ENCODE measurements around the gene MYMK.

The MYMK gene

DNA sequence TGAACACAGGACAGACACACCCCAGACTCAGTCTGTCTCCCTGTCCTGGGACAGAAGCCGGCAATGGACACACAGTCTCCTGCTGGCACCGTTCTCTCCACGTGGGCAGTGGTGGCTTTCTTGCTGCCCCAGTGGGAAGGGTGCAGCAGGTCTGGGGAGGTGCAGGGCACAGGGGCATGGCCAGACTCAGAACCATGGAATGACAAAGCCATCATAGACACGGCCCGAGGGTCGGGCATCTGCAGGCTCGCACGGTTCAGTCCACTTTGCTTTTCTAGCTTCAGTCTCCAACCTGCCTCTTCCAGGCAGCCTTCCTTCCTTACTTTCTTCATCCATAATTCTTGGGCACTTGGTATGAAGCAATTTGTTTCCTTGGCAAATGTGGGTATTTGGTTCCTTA lies 16.7 kb downstream of the MYMK start:
- DNase-seq (ENCODE audit: low spot score): no peak
- in situ Hi-C loops (cut with MboI; ENCODE audit: low sequenced_read_pairs, unreplicated experiment): no loop called here
- TF ChIP-seq, protein P1, sequence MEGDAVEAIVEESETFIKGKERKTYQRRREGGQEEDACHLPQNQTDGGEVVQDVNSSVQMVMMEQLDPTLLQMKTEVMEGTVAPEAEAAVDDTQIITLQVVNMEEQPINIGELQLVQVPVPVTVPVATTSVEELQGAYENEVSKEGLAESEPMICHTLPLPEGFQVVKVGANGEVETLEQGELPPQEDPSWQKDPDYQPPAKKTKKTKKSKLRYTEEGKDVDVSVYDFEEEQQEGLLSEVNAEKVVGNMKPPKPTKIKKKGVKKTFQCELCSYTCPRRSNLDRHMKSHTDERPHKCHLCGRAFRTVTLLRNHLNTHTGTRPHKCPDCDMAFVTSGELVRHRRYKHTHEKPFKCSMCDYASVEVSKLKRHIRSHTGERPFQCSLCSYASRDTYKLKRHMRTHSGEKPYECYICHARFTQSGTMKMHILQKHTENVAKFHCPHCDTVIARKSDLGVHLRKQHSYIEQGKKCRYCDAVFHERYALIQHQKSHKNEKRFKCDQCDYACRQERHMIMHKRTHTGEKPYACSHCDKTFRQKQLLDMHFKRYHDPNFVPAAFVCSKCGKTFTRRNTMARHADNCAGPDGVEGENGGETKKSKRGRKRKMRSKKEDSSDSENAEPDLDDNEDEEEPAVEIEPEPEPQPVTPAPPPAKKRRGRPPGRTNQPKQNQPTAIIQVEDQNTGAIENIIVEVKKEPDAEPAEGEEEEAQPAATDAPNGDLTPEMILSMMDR (IDR thresholded peaks at IDR 0.05; ENCODE audit: borderline replicate concordance, control extremely low read depth, extremely low read depth, insufficient read depth, missing control alignments): no peak

DNA sequence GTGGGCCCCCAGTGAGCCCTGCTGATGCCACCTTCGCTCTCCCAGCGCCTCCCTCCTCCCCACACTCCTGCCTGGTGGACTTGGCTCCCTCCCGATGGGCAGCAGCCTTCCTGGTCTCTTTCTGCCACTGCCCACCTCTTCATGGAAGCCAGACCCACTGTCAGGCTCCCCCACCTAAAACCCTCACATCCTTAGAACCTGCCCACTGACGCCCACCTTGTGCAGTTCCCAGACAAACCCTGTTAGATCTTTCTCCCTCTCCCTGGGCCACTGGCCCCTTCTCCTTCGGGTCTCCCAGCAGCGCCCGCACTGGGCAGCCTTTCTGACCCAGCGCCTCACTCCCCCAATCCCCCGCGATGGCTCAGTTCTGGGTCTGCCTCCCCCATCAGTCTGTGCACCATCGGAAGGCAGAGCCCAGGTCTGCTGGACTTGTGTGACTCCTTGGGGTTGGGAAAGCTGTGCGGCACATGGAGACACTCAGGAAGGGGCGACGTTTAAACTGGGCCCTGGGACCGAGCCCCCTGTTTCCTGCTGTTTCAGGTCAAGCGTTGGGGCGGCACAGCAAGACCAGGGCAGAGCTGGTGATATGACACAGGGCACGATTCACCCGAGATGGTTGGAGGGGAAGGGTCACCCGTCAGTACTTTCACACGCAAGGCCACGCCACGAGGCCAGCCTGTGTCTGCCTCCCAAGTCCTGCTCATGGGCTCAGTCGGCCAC lies 17.4 kb downstream of the MYMK start:
- in situ Hi-C loops (cut with MboI; ENCODE audit: low sequenced_read_pairs, unreplicated experiment): no loop called here
- no peak for DNase-seq (ENCODE audit: low spot score)
- TF ChIP-seq, protein P1 (IDR thresholded peaks at IDR 0.05; ENCODE audit: borderline replicate concordance, control extremely low read depth, extremely low read depth, insufficient read depth, missing control alignments): no peak

DNA sequence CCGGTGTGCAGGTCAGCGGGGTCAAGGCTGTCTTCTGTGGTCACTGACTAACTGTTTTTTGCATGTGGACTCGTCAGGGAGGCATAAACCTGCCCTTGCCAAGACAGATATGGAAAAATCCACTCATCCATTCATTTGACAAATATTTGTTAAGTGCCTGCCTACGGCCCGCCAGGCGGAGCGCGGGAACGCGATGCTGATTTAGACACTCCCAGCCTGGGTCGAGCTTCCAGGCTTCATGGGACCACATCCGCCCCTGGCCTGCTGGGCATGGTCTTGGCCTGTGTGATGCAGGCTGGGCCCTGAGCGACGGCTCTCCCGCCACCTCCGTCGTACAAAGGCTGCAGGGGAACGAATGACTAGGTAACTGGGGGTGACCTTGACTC lies 18.1 kb downstream of the MYMK start:
- no peak for DNase-seq (ENCODE audit: low spot score)
- in situ Hi-C loops (cut with MboI; ENCODE audit: low sequenced_read_pairs, unreplicated experiment): no loop called here
- TF ChIP-seq, protein P1 (IDR thresholded peaks at IDR 0.05; ENCODE audit: borderline replicate concordance, control extremely low read depth, extremely low read depth, insufficient read depth, missing control alignments): no peak

DNA sequence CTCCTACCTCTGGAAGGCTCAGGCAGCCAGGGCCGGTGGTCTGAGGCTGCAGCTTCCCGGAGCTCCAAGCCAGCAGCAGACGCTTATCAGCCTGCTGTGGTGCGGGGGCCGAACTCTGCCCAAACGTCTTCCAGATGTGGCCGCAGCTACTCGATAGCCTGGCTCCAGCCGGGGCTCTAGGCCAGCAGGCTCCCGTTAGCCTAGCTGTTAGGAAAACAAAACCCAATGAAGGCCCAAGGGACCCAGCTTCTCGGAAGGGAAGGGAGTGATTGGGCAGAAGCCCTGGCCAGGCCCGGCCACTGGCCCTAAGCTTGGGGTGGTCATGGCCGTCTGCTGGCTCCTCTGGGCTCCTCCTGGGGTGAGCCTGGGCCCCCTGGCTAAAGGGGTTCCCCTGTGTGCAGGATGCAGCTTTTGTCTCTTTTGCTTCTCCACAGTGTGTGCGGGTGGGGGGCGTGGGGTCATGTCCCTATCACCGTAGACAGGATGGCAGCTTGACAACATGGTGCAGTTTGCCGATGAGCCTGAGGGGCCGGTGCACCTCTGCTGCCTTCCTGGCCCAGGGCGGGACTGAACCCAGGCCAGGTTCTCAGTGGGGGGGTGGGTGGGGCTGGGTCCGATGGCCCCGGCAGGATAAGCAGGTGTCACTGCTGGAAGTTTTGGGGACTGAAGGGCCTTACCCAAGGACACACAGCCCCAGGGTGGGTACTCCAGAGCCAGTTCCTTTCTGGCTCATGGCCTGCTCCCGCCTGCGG lies 18.7 kb downstream of the MYMK start:
- in situ Hi-C loops (cut with MboI; ENCODE audit: low sequenced_read_pairs, unreplicated experiment): no loop called here

DNA sequence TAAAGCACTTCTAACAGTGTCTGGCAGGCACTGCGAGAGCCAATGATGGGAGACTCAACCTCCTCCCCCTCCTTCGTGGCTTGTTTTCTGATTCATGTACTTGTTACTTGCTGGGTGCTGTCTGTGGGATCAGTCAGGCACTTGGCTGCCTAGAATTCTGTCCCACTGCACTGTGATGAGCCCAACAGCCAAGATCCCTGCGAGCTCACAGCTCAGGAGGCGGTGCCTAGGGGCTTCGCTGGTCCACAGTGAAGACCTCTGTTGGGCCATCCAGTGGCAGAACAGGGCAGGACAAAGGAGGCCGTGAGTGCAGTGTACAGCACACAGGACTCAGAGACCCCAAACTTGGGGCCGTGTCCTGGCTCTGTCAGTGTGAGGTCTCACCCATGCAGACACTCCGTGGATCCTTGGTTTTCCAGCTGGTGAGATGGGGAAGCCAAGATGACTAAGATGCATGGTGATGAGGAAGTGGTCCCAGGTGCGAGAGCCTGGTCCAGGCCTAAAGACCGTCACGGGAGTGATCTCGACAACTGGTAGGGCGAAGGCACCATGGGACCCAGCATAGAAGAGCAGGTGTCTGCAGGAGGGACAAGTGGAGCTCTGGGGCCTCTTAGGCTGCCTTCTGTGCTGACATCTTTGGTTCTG lies 19.5 kb downstream of the MYMK start:
- in situ Hi-C loops (cut with MboI; ENCODE audit: low sequenced_read_pairs, unreplicated experiment): no loop called here

More for the DNA sequence above, 18.7 kb downstream of the MYMK start:
- DNase-seq (ENCODE audit: low spot score): no peak
- TF ChIP-seq, protein P1 (IDR thresholded peaks at IDR 0.05; ENCODE audit: borderline replicate concordance, control extremely low read depth, extremely low read depth, insufficient read depth, missing control alignments): no peak

DNA sequence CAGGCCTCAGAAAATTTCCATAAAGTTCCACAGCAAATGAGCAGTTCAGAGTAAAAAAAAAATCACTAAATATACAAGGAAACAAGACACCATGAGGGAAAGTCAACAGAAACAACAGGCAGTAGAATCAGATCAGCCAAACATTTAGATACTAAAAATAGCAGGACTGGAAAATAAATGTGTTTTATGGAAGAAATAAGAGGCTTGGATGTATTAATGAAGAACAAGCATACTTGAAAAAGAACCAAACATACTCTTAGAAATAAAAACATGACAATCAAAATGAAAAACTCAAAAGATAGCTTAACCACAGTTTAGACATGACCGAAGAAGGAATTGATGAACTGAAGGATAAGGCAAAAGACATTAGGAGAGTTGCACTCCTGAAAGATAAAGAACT lies 22.6 kb downstream of the MYMK start:
- TF ChIP-seq, protein P1 (IDR thresholded peaks at IDR 0.05; ENCODE audit: borderline replicate concordance, control extremely low read depth, extremely low read depth, insufficient read depth, missing control alignments): no peak
- in situ Hi-C loops (cut with MboI; ENCODE audit: low sequenced_read_pairs, unreplicated experiment): no loop called here
- DNase-seq (ENCODE audit: low spot score): no peak

More for the DNA sequence above, 19.5 kb downstream of the MYMK start:
- no peak for DNase-seq (ENCODE audit: low spot score)
- TF ChIP-seq, protein P1 (IDR thresholded peaks at IDR 0.05; ENCODE audit: borderline replicate concordance, control extremely low read depth, extremely low read depth, insufficient read depth, missing control alignments): no peak
